GM12878 (cell line): ENCODE data around the gene ITPKA. TPM values are rescaled to one million over a fixed set of nuclear protein-coding genes. Genes with fewer than 3 reads are reported as not detected.

ENCODE experiments used
- ATAC-seq: fragments of 200-7000 bp; cut with Tn5 transposase; 3 replicates; pipeline ENCODE4 v1.9.1; 2020; ENCODE audit warnings: mild to moderate bottlenecking, moderate library complexity
- BruUV-seq: library from RNA; stranded (reverse); fragments of 400-500 nt; replicated peaks from 2 replicates; lab custom pipeline; 2021; lab: Mats Ljungman, UMichigan
- CTCF ChIA-PET: fragments of 300-600 bp; sonication (Branson Sonifier 250); formaldehyde crosslinking; extraction: SDS; loops from one replicate; lab custom pipeline; 2021; ENCODE audit warnings: inconsistent platforms; lab: Yijun Ruan, JAX
- POLR2A ChIA-PET: fragments of 350-600 bp; formaldehyde crosslinking; extraction: SDS; loops from one replicate; lab custom pipeline; 2021; ENCODE audit warnings: inconsistent platforms; lab: Charles Lee
- RAD21 ChIA-PET: fragments of 300-600 bp; sonication (Branson Sonifier 250); formaldehyde crosslinking; loops from one replicate; lab custom pipeline; 2023; ENCODE audit warnings: antibody characterized with exemption; ENCODE audit not compliant: unreplicated experiment; lab: Charles Lee
- SMC1A ChIA-PET: fragments of 300-600 bp; sonication (Branson Sonifier 250); formaldehyde crosslinking; loops from one replicate; lab custom pipeline; 2023; ENCODE audit not compliant: unreplicated experiment, uncharacterized antibody; lab: Charles Lee
- DNase-seq: peaks from one replicate; pipeline ENCODE4 v3.0.0-alpha.2; 2011; ENCODE audit warnings: low read depth, low spot score
- FAIRE-seq: peaks from 3 replicates; lab custom pipeline; 2011; peaks lifted over from hg19 to GRCh38; lab: Jason Lieb, UNC
- H2AFZ ChIP-seq: 2 replicates; pipeline ENCODE4 v1.6.0; 2011; ENCODE audit warnings: low read depth, low read length, control low read depth; ENCODE audit not compliant: control insufficient read depth
- H3K27ac ChIP-seq: 2 replicates; pipeline ENCODE4 v1.5.1; 2011; ENCODE audit warnings: control low read depth; ENCODE audit not compliant: control insufficient read depth, insufficient read depth
- H3K27me3 ChIP-seq, 2 experiments: replicated peaks in 1 of 2; 2 replicates each; pipeline versions ENCODE4 v1.6.0 to v1.6.1; 2011; ENCODE audit warnings: low read length in 1 of 2; ENCODE audit not compliant: control insufficient read depth in 2 of 2, insufficient read depth in 2 of 2
- H3K36me3 ChIP-seq, 2 experiments: 2 replicates each; pipeline ENCODE4 v1.5.1; 2011; ENCODE audit warnings: low read length in 1 of 2; ENCODE audit not compliant: control insufficient read depth in 2 of 2, insufficient read depth in 2 of 2
- H3K4me1 ChIP-seq: 2 replicates; pipeline ENCODE4 v1.6.1; 2011; ENCODE audit warnings: mild to moderate bottlenecking, low read length, moderate library complexity, mixed read lengths; ENCODE audit not compliant: control insufficient read depth, insufficient read depth
- H3K4me2 ChIP-seq: 2 replicates; pipeline ENCODE4 v1.6.0; 2011; ENCODE audit warnings: control low read depth; ENCODE audit not compliant: control insufficient read depth, insufficient read depth
- H3K4me3 ChIP-seq: fragments of 200-600 bp; sonication (generic); 2 replicates; pipeline ENCODE4 v1.5.1; 2016
- H3K79me2 ChIP-seq: 2 replicates; pipeline ENCODE4 v1.6.0; 2011; ENCODE audit warnings: low read length; ENCODE audit not compliant: control insufficient read depth, insufficient read depth
- H3K9ac ChIP-seq: 2 replicates; pipeline ENCODE4 v1.8.0; 2011; ENCODE audit warnings: low read length, control low read depth, mixed read lengths; ENCODE audit not compliant: control insufficient read depth, insufficient read depth
- H3K9me3 ChIP-seq: replicated peaks from 3 replicates; pipeline ENCODE4 v1.5.1; 2011; ENCODE audit warnings: mild to moderate bottlenecking, low read length; ENCODE audit not compliant: control insufficient read depth, insufficient read depth
- H4K20me1 ChIP-seq: 2 replicates; pipeline ENCODE4 v1.6.0; 2011; ENCODE audit not compliant: control insufficient read depth, insufficient read depth
- ASH2L ChIP-seq: fragments of 300-600, 200-600 bp; sonication (generic); IDR thresholded peaks from 2 replicates; pipeline ENCODE4 v1.6.1; 2017; ENCODE audit warnings: low read depth, mild to moderate bottlenecking, borderline replicate concordance
- HDAC2 ChIP-seq: fragments of 200-600 bp; sonication (generic); IDR thresholded peaks from 2 replicates; pipeline ENCODE4 v1.6.1; 2017
- IKZF1 ChIP-seq: fragments of 450-650 bp; conservative IDR thresholded peaks from 2 replicates; pipeline ENCODE4 v1.6.1; 2017; ENCODE audit warnings: antibody characterized with exemption, mild to moderate bottlenecking
- SRF ChIP-seq, 2 experiments: IDR thresholded peaks; 2 replicates each; pipeline ENCODE4 v1.6.1; 2011; ENCODE audit warnings: low read depth in 2 of 2, low read length in 2 of 2, mild to moderate bottlenecking in 1 of 2, moderate library complexity in 1 of 2
- ZNF274 ChIP-seq: IDR thresholded peaks from one replicate; pipeline ENCODE4 v1.8.0; 2011; ENCODE audit not compliant: insufficient read length, insufficient read depth
- ZZZ3 ChIP-seq: IDR thresholded peaks from 2 replicates; pipeline ENCODE4 v1.6.1; 2011; ENCODE audit warnings: low read depth; ENCODE audit not compliant: control insufficient read depth, insufficient read length
- WGBS: methylation state at CpG from one replicate; pipeline ENCODE4 v1.1.6; 2016; ENCODE audit warnings: low lambda C conversion rate; ENCODE audit not compliant: insufficient replicate concordance, insufficient coverage; ENCODE audit errors: missing lambda C conversion rate; 5-methylcytosine and 5-hydroxymethylcytosine counted together
- in situ Hi-C: fragments of 300-500 bp; cut with MboI; formaldehyde crosslinking; loops from 9 replicates; pipeline ENCODE4 v1.14.3; 2018; ENCODE audit warnings: mixed read lengths
- intact Hi-C: fragments of 100-400 bp; cut with micrococcal nuclease; formaldehyde crosslinking; loops from one replicate; pipeline ENCODE4 v1.14.2; 2022; ENCODE audit not compliant: unreplicated experiment
- polyA plus RNA-seq, 11 experiments: library from polyadenylated mRNA; depleted of rRNA in 4 of 11; unstranded in 6 of 11; stranded (reverse) in 5 of 11; fragments of >200 nt; fragmentation: Nextera tagmentation in 4 of 11; fragmentation: Illumina TruSeq in 1 of 11; extraction: Ambion mirVana in 4 of 11; extraction: Trizol in 1 of 11; gene quantifications; 1 replicate in 1 of 11; 2 replicates in 10 of 11; pipeline versions ENCODE4 v1.2.1 to v1.2.3, GENCODE V29; 2011 to 2016; ENCODE audit warnings: inconsistent platforms in 2 of 11, missing spikeins in 2 of 11, low read depth in 1 of 11
- small RNA-seq: library from RNA; depleted of rRNA; stranded (forward); fragments of <200 nt; gene quantifications from one replicate; pipeline ENCODE3, GENCODE V24; 2014
- total RNA-seq, 4 experiments: library from RNA; depleted of rRNA in 3 of 4; stranded (reverse); fragments of >200 nt in 3 of 4; fragmentation: Illumina TruSeq in 1 of 4; extraction: Trizol in 1 of 4; gene quantifications; 2 replicates each; pipeline versions ENCODE4 v1.2.1 to v1.2.3, GENCODE V29; 2013 to 2021

ITPKA gene
- total and polyA plus RNA-seq, 10 of the 15 experiments (the other 5 are each of a cell fraction or from before 2014, with no cell fraction given), result 0.04 to 1.5 (median 0.49) TPM; not detected in 1

DNA sequence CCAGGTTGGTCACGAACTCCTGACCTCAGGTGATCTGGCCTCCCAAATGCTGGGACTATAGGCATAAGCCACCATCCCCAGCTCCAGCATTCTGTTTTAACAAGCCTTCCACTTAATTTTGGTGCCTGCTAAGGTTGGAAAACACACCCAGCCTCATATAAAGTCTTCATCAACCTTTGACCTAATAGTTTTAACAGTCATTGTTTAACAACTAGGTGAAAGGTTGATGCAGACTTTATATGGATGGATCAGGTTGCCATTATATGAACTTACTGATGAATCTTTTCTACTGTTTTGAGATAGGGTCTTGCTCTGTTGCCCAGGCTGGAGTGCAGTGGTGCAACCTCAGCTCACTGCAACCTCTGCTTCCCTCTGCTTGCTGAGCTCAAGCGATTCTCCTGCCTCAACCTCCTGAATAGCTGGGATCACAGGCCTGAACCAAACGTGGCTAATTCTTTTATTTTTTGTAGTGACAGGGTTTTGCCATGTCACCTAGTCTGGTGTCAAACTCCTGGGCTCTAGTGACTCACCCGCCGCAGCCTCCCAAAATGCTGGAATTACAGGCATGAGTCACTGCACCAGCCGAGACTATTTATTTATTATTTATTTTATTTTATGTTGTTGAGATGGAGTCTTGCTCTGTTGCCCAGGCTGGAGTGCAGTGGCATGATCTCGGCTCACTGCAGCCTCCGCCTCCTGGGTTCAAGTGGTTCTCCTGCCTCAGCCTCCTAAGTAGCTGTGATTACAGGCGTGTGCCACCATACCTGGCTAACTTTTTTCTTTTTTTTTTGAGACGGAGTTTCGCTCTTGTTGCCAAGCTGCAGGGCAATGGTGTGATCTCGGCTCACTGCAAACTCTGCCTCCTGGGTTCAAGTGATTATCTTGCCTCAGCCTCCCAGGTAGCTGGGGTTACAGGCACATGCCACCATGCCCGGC lies 53.4 kb downstream of the ITPKA start:
- SMC1A ChIA-PET, result no interaction called here
- ATAC-seq (no peak), FAIRE-seq (no peak)

DNA sequence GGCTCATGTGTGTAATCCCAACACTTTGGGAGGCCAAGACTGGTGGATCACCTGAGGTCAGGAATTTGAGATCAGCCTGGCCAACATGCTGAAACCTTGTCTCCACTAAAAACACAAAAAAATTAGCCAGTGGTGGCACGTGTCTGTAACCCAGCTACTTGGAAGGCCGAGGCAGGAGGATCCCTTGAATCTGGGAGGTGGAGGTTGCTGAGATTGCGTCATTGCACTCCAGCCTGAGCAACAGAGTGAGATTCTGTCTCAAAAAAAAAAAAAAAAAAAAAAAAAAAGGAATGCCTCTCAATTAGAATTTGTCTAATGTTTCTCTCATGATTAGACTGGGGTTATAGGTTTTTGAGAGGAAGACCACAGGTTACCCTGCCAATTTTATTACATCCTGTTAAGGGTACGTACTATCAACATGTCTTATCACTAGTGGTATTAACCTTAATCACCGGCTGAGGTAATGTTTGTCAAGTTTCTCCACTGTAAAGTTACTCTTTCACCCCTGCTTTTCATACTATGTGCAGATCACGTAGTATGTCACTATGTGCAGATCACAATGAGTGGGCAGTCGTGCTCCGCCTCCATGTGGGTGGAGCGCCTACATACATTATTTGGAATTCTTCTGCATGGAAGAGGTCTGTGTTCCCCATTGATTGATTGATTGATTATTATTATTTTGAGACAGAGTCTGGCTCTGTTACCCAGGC lies 56.5 kb downstream of the ITPKA start:
- no TSS peak for BruUV-seq
- no peak overlapping the region for H3K9ac ChIP-seq
- H3K4me1 ChIP-seq, result no peaks in the 10 kb centered on the region
- FAIRE-seq, result no peak
- H3K9me3 ChIP-seq, result no peaks in the 10 kb centered on the region
- no peak for DNase-seq
- CTCF ChIA-PET, result no interaction called here
- H4K20me1 ChIP-seq, result no peaks in the 10 kb centered on the region
- TF ChIP-seq IKZF1, result no peak
- no peak for TF ChIP-seq ASH2L
- TF ChIP-seq HDAC2, result no peak
- no peaks in the 10 kb centered on the region for H3K27me3 ChIP-seq
- no peak for ATAC-seq
- no peak overlapping the region for H2AFZ ChIP-seq
- in situ Hi-C loops, result no loop called here
- WGBS, result 70% methylated on average over 9 of the region's 9 CpGs
- RAD21 ChIA-PET, result no interaction called here
- no peak overlapping the region for H3K4me3 ChIP-seq
- POLR2A ChIA-PET, result no interaction called here
- H3K27ac ChIP-seq, result no peak overlapping the region
- H3K4me2 ChIP-seq, result no peak overlapping the region
- SMC1A ChIA-PET, result no interaction called here
- H3K79me2 ChIP-seq, result no peaks in the 10 kb centered on the region
- no peaks in the 10 kb centered on the region for H3K36me3 ChIP-seq
- intact Hi-C loops, result no loop called here

More for the DNA sequence above, 53.4 kb downstream of the ITPKA start:
- Histone ChIP-seq H3K79me2 (peaks cover 10% of the 10 kb centered on the region), H3K36me3 (no peaks in the 10 kb centered on the region), H2AFZ (no peak overlapping the region), H3K9me3 (no peaks in the 10 kb centered on the region), H3K27ac (no peak overlapping the region), H3K4me1 (no peaks in the 10 kb centered on the region), H3K4me3 (no peak overlapping the region), H3K4me2 (no peak overlapping the region), H3K9ac (no peak overlapping the region), H4K20me1 (no peaks in the 10 kb centered on the region), H3K27me3 (no peaks in the 10 kb centered on the region)
- POLR2A ChIA-PET, result interaction anchor here (0.6 kb wide), 1 partner anchor 123 kb away, joined by 8 read pairs; no protein-coding TSS in a partner anchor
- no peak for TF ChIP-seq SRF (IDR thresholded peaks at IDR 0.05; ENCODE audit: low read depth in 2 of 2, low read length in 2 of 2)
- TF ChIP-seq ZZZ3, result no peak
- no peak for TF ChIP-seq ZNF274
- RAD21 ChIA-PET, result interaction anchor here (0.6 kb wide), 1 partner anchor 66 kb away, joined by 3 read pairs; no protein-coding TSS in a partner anchor
- in situ Hi-C loops, result no loop called here
- no TSS peak for BruUV-seq
- DNase-seq, result no peak
- 60% methylated on average over 13 of the region's 13 CpGs for WGBS
- CTCF ChIA-PET, result no interaction called here
- intact Hi-C loops, result no loop called here

Small RNA genes within 50 kb of the gene (small RNA-seq; reads per million reads assigned to genes)
- gene RNU6-1169P, result not detected

Other genes with a start within 250 kb of the ITPKA start
Only the 7 nearest of the 8 such genes appear.
- gene OIP5, start 161.3 kb upstream of the ITPKA start, total RNA-seq (2014; rRNA removed), result 26.8 and 28.7 TPM in 2 replicates
- gene OIP5, start 161.3 kb upstream of the ITPKA start, total RNA-seq (2014; rRNA removed; fragmentation: Illumina TruSeq; extraction: Trizol), result 15.5 and 17.3 TPM in 2 replicates
- 19.0 and 19.6 TPM in 2 replicates for gene OIP5, start 161.3 kb upstream of the ITPKA start, total RNA-seq (2021)
- 28.6 and 39.4 TPM in 2 replicates for gene OIP5, start 161.3 kb upstream of the ITPKA start, polyA plus RNA-seq (2011; rRNA removed)
- gene OIP5, start 161.3 kb upstream of the ITPKA start, polyA plus RNA-seq (2014; fragmentation: Illumina TruSeq; extraction: Trizol), result 8.3 and 9.8 TPM in 2 replicates
- gene OIP5, start 161.3 kb upstream of the ITPKA start, polyA plus RNA-seq (2014; fragmentation: Nextera tagmentation; extraction: Ambion mirVana), result 10 to 100 TPM in 1 of 2 experiments, 1 to 10 TPM in 1; 4.8 to 13.0 TPM
- 18.7 and 24.5 TPM in 2 replicates for gene OIP5, start 161.3 kb upstream of the ITPKA start, polyA plus RNA-seq (2014; rRNA removed)
- gene OIP5, start 161.3 kb upstream of the ITPKA start, polyA plus RNA-seq (2016; fragmentation: Nextera tagmentation; extraction: Ambion mirVana), result 10 to 100 TPM; 61.4 TPM
- gene NUSAP1, start 161.0 kb upstream of the ITPKA start, total RNA-seq (2014; rRNA removed), result 158 and 182 TPM in 2 replicates
- gene NUSAP1, start 161.0 kb upstream of the ITPKA start, total RNA-seq (2014; rRNA removed; fragmentation: Illumina TruSeq; extraction: Trizol), result 291 and 299 TPM in 2 replicates
- 172 and 174 TPM in 2 replicates for gene NUSAP1, start 161.0 kb upstream of the ITPKA start, total RNA-seq (2021)
- gene NUSAP1, start 161.0 kb upstream of the ITPKA start, polyA plus RNA-seq (2011; rRNA removed), result 227 and 284 TPM in 2 replicates
- gene NUSAP1, start 161.0 kb upstream of the ITPKA start, polyA plus RNA-seq (2014; fragmentation: Illumina TruSeq; extraction: Trizol), result 269 and 367 TPM in 2 replicates
- 100 to 1,000 TPM; 228 to 231 TPM for gene NUSAP1, start 161.0 kb upstream of the ITPKA start, polyA plus RNA-seq (2014; fragmentation: Nextera tagmentation; extraction: Ambion mirVana)
- gene NUSAP1, start 161.0 kb upstream of the ITPKA start, polyA plus RNA-seq (2014; rRNA removed), result 208 and 252 TPM in 2 replicates
- gene NUSAP1, start 161.0 kb upstream of the ITPKA start, polyA plus RNA-seq (2016; fragmentation: Nextera tagmentation; extraction: Ambion mirVana), result 100 to 1,000 TPM; 310 to 315 TPM
- gene NDUFAF1, start 91.4 kb upstream of the ITPKA start, total RNA-seq (2014; rRNA removed), result 16.7 and 18.9 TPM in 2 replicates
- gene NDUFAF1, start 91.4 kb upstream of the ITPKA start, total RNA-seq (2014; rRNA removed; fragmentation: Illumina TruSeq; extraction: Trizol), result 20.8 and 22.6 TPM in 2 replicates
- 16.6 and 17.3 TPM in 2 replicates for gene NDUFAF1, start 91.4 kb upstream of the ITPKA start, total RNA-seq (2021)
- gene NDUFAF1, start 91.4 kb upstream of the ITPKA start, polyA plus RNA-seq (2011; rRNA removed), result 19.4 and 27.9 TPM in 2 replicates
- 23.5 and 33.9 TPM in 2 replicates for gene NDUFAF1, start 91.4 kb upstream of the ITPKA start, polyA plus RNA-seq (2014; fragmentation: Illumina TruSeq; extraction: Trizol)
- gene NDUFAF1, start 91.4 kb upstream of the ITPKA start, polyA plus RNA-seq (2014; fragmentation: Nextera tagmentation; extraction: Ambion mirVana), result 10 to 100 TPM; 46.4 to 47.2 TPM
- 17.1 and 19.2 TPM in 2 replicates for gene NDUFAF1, start 91.4 kb upstream of the ITPKA start, polyA plus RNA-seq (2014; rRNA removed)
- gene NDUFAF1, start 91.4 kb upstream of the ITPKA start, polyA plus RNA-seq (2016; fragmentation: Nextera tagmentation; extraction: Ambion mirVana), result 10 to 100 TPM; 37.8 to 38.8 TPM
- gene RTF1, start 76.8 kb upstream of the ITPKA start, total RNA-seq (2014; rRNA removed), result 15.2 and 19.3 TPM in 2 replicates
- 35.5 and 35.6 TPM in 2 replicates for gene RTF1, start 76.8 kb upstream of the ITPKA start, total RNA-seq (2014; rRNA removed; fragmentation: Illumina TruSeq; extraction: Trizol)
- 28.4 and 31.2 TPM in 2 replicates for gene RTF1, start 76.8 kb upstream of the ITPKA start, total RNA-seq (2021)
- gene RTF1, start 76.8 kb upstream of the ITPKA start, polyA plus RNA-seq (2011; rRNA removed), result 29.2 and 33.0 TPM in 2 replicates
- gene RTF1, start 76.8 kb upstream of the ITPKA start, polyA plus RNA-seq (2014; fragmentation: Illumina TruSeq; extraction: Trizol), result 49.1 and 51.8 TPM in 2 replicates
- gene RTF1, start 76.8 kb upstream of the ITPKA start, polyA plus RNA-seq (2014; fragmentation: Nextera tagmentation; extraction: Ambion mirVana), result 10 to 100 TPM in 1 of 2 experiments, 1 to 10 TPM in 1; 7.2 to 10.9 TPM
- 35.1 and 35.4 TPM in 2 replicates for gene RTF1, start 76.8 kb upstream of the ITPKA start, polyA plus RNA-seq (2014; rRNA removed)
- gene RTF1, start 76.8 kb upstream of the ITPKA start, polyA plus RNA-seq (2016; fragmentation: Nextera tagmentation; extraction: Ambion mirVana), result 10 to 100 TPM; 67.0 to 67.9 TPM
- gene LTK, start 20.0 kb downstream of the ITPKA start, total RNA-seq (2014; rRNA removed), result 0.33 and 0.45 TPM in 2 replicates
- gene LTK, start 20.0 kb downstream of the ITPKA start, total RNA-seq (2014; rRNA removed; fragmentation: Illumina TruSeq; extraction: Trizol), result 0.13 and 0.14 TPM in 2 replicates
- 0.61 and 0.80 TPM in 2 replicates for gene LTK, start 20.0 kb downstream of the ITPKA start, total RNA-seq (2021)
- 0.09 and 0.18 TPM in 2 replicates for gene LTK, start 20.0 kb downstream of the ITPKA start, polyA plus RNA-seq (2011; rRNA removed)
- 0.22 TPM in 1 of 2 replicates, not detected in the other for gene LTK, start 20.0 kb downstream of the ITPKA start, polyA plus RNA-seq (2014; fragmentation: Illumina TruSeq; extraction: Trizol)
- gene LTK, start 20.0 kb downstream of the ITPKA start, polyA plus RNA-seq (2014; fragmentation: Nextera tagmentation; extraction: Ambion mirVana), result under 1 TPM in 1 of 2 experiments, not detected in 1; 0.07 TPM
- 0.33 and 0.54 TPM in 2 replicates for gene LTK, start 20.0 kb downstream of the ITPKA start, polyA plus RNA-seq (2014; rRNA removed)
- gene LTK, start 20.0 kb downstream of the ITPKA start, polyA plus RNA-seq (2016; fragmentation: Nextera tagmentation; extraction: Ambion mirVana), result under 1 TPM; 0.11 to 0.20 TPM
- 14.3 and 16.5 TPM in 2 replicates for gene RPAP1, start 50.4 kb downstream of the ITPKA start, total RNA-seq (2014; rRNA removed)
- gene RPAP1, start 50.4 kb downstream of the ITPKA start, total RNA-seq (2014; rRNA removed; fragmentation: Illumina TruSeq; extraction: Trizol), result 6.7 and 7.0 TPM in 2 replicates
- 39.9 and 50.6 TPM in 2 replicates for gene RPAP1, start 50.4 kb downstream of the ITPKA start, total RNA-seq (2021)
- gene RPAP1, start 50.4 kb downstream of the ITPKA start, polyA plus RNA-seq (2011; rRNA removed), result 3.7 and 7.4 TPM in 2 replicates
- 6.9 and 11.3 TPM in 2 replicates for gene RPAP1, start 50.4 kb downstream of the ITPKA start, polyA plus RNA-seq (2014; fragmentation: Illumina TruSeq; extraction: Trizol)
- gene RPAP1, start 50.4 kb downstream of the ITPKA start, polyA plus RNA-seq (2014; fragmentation: Nextera tagmentation; extraction: Ambion mirVana), result 1 to 10 TPM; 6.0 to 7.7 TPM
- 13.5 and 20.1 TPM in 2 replicates for gene RPAP1, start 50.4 kb downstream of the ITPKA start, polyA plus RNA-seq (2014; rRNA removed)
- gene RPAP1, start 50.4 kb downstream of the ITPKA start, polyA plus RNA-seq (2016; fragmentation: Nextera tagmentation; extraction: Ambion mirVana), result 10 to 100 TPM; 27.5 to 28.1 TPM
- 0.06 and 0.54 TPM in 2 replicates for gene TYRO3, start 65.3 kb downstream of the ITPKA start, total RNA-seq (2014; rRNA removed)
- 0.09 TPM in 1 of 2 replicates, not detected in the other for gene TYRO3, start 65.3 kb downstream of the ITPKA start, total RNA-seq (2014; rRNA removed; fragmentation: Illumina TruSeq; extraction: Trizol)
- 0.28 and 0.64 TPM in 2 replicates for gene TYRO3, start 65.3 kb downstream of the ITPKA start, total RNA-seq (2021)
- 0.08 TPM in 1 of 2 replicates, not detected in the other for gene TYRO3, start 65.3 kb downstream of the ITPKA start, polyA plus RNA-seq (2011; rRNA removed)
- 0.16 and 0.19 TPM in 2 replicates for gene TYRO3, start 65.3 kb downstream of the ITPKA start, polyA plus RNA-seq (2014; fragmentation: Illumina TruSeq; extraction: Trizol)
- not detected for gene TYRO3, start 65.3 kb downstream of the ITPKA start, polyA plus RNA-seq (2014; fragmentation: Nextera tagmentation; extraction: Ambion mirVana)
- gene TYRO3, start 65.3 kb downstream of the ITPKA start, polyA plus RNA-seq (2014; rRNA removed), result 0.28 TPM in 1 of 2 replicates, not detected in the other
- gene TYRO3, start 65.3 kb downstream of the ITPKA start, polyA plus RNA-seq (2016; fragmentation: Nextera tagmentation; extraction: Ambion mirVana), result under 1 TPM in 1 of 2 experiments, not detected in 1; 0.16 TPM